ENCODE results near the gene ABCC10.

ABCC10 gene

GRCh38 chr6:43499028-43499815, 71.9 kb downstream of the ABCC10 start:
- DNase-seq: no peak

All from RPMI8226 (cell line).